ENCODE data around the gene DGKI. TPM values are rescaled to one million over a fixed set of nuclear protein-coding genes. Genes with fewer than 3 reads are reported as not detected.

Gene DGKI
- total RNA-seq, 4 donors from 2014 or later, result 0.42 to 6.2 (median 2.0) TPM

GRCh38 chr7:137423321-137423720 lies 423.5 kb downstream of the DGKI start:
- H3K4me3 ChIP-seq, result no peak overlapping the region
- no peaks in the 10 kb centered on the region for H3K9me3 ChIP-seq
- no peak for DNase-seq (ENCODE audit: low spot score in 2 of 2)
- H3K27me3 ChIP-seq, result no peaks in the 10 kb centered on the region
- H3K4me1 ChIP-seq, result no peaks in the 10 kb centered on the region
- H3K27ac ChIP-seq, result no peak overlapping the region
- no peaks in the 10 kb centered on the region for H3K36me3 ChIP-seq
- TF ChIP-seq POLR2AphosphoS5 (IDR thresholded peaks at IDR 0.05), result no peak
- no peak for TF ChIP-seq CTCF (IDR thresholded peaks at IDR 0.05)
- TF ChIP-seq POLR2A (IDR thresholded peaks at IDR 0.05), result no peak
- TF ChIP-seq EP300 (IDR thresholded peaks at IDR 0.05), result no peak

DNA sequence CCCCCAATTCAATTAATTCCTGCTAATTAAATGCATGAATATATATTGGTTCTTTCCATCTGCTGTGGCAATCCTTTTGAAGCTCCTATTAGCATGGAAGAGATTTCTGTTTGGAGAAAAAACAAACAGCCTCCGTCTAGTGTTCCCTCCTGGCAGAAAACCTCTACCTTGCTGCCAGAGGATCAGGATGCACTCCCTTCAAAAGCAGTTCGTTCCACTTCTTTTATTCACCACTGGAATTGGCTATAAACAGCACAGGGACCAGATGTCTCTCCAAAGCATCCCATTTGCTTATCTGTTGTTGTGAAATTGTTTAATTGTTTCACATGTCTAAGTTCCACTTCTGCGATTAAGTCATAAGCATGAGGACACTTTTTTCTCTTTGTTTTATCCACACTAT lies 425.4 kb downstream of the DGKI start:
- TF ChIP-seq POLR2AphosphoS5 (IDR thresholded peaks at IDR 0.05), result no peak
- no peak for TF ChIP-seq CTCF (IDR thresholded peaks at IDR 0.05)
- no peak for TF ChIP-seq POLR2A (IDR thresholded peaks at IDR 0.05)
- TF ChIP-seq EP300 (IDR thresholded peaks at IDR 0.05), result no peak
- H3K36me3 ChIP-seq, result no peaks in the 10 kb centered on the region
- H3K4me3 ChIP-seq, result no peak overlapping the region
- no peaks in the 10 kb centered on the region for H3K27me3 ChIP-seq
- H3K27ac ChIP-seq, result no peak overlapping the region
- no peak for DNase-seq (ENCODE audit: low spot score in 2 of 2)
- H3K4me1 ChIP-seq, result no peaks in the 10 kb centered on the region
- WGBS, result 60% methylated on average over 3 of the region's 3 CpGs
- no peaks in the 10 kb centered on the region for H3K9me3 ChIP-seq

GRCh38 chr7:137418841-137419240 lies 427.9 kb downstream of the DGKI start:
- H3K9me3 ChIP-seq, result no peaks in the 10 kb centered on the region
- no peak overlapping the region for H3K27ac ChIP-seq
- TF ChIP-seq CTCF (IDR thresholded peaks at IDR 0.05) (no peak), EP300 (IDR thresholded peaks at IDR 0.05) (no peak), POLR2AphosphoS5 (IDR thresholded peaks at IDR 0.05) (no peak), POLR2A (IDR thresholded peaks at IDR 0.05) (no peak)
- no peaks in the 10 kb centered on the region for H3K4me1 ChIP-seq
- H3K4me3 ChIP-seq, result no peak overlapping the region
- DNase-seq (ENCODE audit: low spot score in 2 of 2), result no peak
- no peaks in the 10 kb centered on the region for H3K27me3 ChIP-seq
- H3K36me3 ChIP-seq, result no peaks in the 10 kb centered on the region
- WGBS, result 81% methylated on average over 2 of the region's 2 CpGs

- 42% methylated on average over 2 of the region's 2 CpGs for WGBS
- no peak for DNase-seq (ENCODE audit: low spot score in 2 of 2)
- TF ChIP-seq POLR2A (IDR thresholded peaks at IDR 0.05) (no peak), POLR2AphosphoS5 (IDR thresholded peaks at IDR 0.05) (no peak), EP300 (IDR thresholded peaks at IDR 0.05) (no peak), CTCF (IDR thresholded peaks at IDR 0.05) (no peak)
- Histone ChIP-seq H3K4me3 (no peak overlapping the region), H3K9me3 (no peaks in the 10 kb centered on the region), H3K4me1 (no peaks in the 10 kb centered on the region), H3K27me3 (no peaks in the 10 kb centered on the region), H3K36me3 (no peaks in the 10 kb centered on the region), H3K27ac (no peak overlapping the region)
These were observed 429.3 kb downstream of the DGKI start for GRCh38 chr7:137417464-137417863.

DNA sequence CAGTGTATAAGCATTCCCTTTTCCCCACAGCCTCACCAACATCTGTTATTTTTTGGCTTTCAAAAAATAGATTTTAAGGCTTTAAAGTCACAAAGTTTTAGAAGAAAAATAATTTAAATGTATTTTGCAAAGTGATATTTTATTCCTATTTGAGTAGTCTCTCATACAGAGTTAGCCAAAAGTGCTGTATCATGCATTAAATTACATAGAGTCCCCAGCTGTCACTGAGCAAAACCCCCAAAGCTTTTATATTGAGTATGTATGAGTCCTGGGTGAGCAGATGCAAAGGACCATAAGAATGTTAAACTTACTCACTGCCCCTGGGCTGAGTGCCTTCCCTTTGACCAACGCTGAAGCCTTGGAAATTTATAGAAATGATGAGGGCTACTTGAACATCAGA lies 432.9 kb downstream of the DGKI start:
- no peaks in the 10 kb centered on the region for H3K4me1 ChIP-seq
- no peaks in the 10 kb centered on the region for H3K27me3 ChIP-seq
- TF ChIP-seq EP300 (IDR thresholded peaks at IDR 0.05), result no peak
- TF ChIP-seq POLR2A (IDR thresholded peaks at IDR 0.05), result no peak
- no peak for TF ChIP-seq POLR2AphosphoS5 (IDR thresholded peaks at IDR 0.05)
- TF ChIP-seq CTCF (IDR thresholded peaks at IDR 0.05), result no peak
- H3K27ac ChIP-seq, result no peak overlapping the region
- no peaks in the 10 kb centered on the region for H3K36me3 ChIP-seq
- DNase-seq (ENCODE audit: low spot score in 2 of 2), result no peak
- 67% methylated on average over 1 of the region's 1 CpG for WGBS
- H3K9me3 ChIP-seq, result no peaks in the 10 kb centered on the region
- no peak overlapping the region for H3K4me3 ChIP-seq

All from suprapubic skin (tissue), 4 donors.